ENCODE results near the gene TOX2. TPM values are rescaled to one million over a fixed set of nuclear protein-coding genes. Genes with fewer than 3 reads are reported as not detected.
A peak's percentile ranks its signal among the peaks of the same experiment; 100 is the strongest.

The TOX2 gene
- total RNA-seq, 3 donors from 2014 or later = 0.66 to 1.1 (median 0.87) TPM

DNA sequence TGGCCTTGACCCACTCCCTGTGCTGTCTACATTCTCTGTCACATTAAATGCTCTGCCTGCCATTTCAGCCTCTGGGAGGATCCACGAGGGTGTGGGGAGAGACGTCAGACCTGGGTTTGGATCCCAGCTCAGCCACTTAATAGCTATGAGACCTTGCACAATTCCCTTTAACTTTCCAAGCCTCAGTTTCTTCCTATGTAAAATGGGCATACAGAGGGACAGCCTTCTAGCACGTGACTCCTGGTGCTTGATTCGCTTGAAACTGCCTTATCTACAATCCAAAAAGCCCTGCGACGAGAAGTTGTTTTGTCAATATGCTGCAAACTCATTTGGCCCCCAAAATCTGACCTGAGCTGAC, 40.0 kb downstream of the TOX2 start:
- peaks cover 89% of the 10 kb centered on the region for H3K4me1 Mint-ChIP-seq (ENCODE audit: low read depth)
- H3K4me3 Mint-ChIP-seq = peak overlapping the region; percentile 33
- ATAC-seq (no peak), DNase-seq (no peak)
- H3K27me3 Mint-ChIP-seq (ENCODE audit: low read depth) = peaks cover 8% of the 10 kb centered on the region
- no peaks in the 10 kb centered on the region for H3K36me3 Mint-ChIP-seq (ENCODE audit: insufficient read depth)
- no peaks in the 10 kb centered on the region for H3K9me3 Mint-ChIP-seq

DNA sequence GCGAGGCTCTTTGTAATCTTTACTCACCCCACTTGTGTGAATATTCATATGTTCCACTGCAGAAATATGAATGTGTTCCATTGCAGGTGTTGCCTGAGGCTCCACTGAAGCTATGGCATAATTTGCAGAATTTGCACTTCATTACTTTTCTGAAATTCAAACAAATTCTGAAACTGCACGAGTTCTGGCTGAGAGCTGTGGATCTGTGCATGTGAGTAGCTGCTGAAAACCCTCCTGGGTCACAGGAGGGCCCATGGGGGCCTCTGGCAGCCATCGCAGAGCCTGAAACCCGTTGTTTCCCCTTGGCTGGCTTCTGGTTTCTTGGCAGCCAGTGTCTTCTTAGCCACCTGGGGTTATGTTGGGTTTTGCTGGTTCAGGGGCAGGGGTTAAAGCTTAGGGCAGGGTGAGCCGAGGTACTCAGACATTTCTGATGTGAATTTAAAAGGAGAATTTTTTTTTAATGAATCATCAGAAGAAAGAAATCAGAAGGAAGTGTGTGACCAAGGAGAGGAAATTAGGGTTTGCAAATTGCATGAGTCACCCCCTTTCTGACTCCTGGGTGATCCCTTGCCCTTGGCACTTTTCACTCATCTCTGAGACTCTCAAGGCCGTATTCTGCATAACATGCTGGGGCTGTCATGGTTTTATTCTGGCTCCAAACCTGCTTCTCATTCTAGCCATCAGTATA, 40.6 kb downstream of the TOX2 start:
- ATAC-seq (peak; percentile 96 to 97), DNase-seq (peak; percentile 47)
- no peaks in the 10 kb centered on the region for H3K9me3 Mint-ChIP-seq
- H3K27me3 Mint-ChIP-seq (ENCODE audit: low read depth) = peaks cover 8% of the 10 kb centered on the region
- H3K36me3 Mint-ChIP-seq (ENCODE audit: insufficient read depth) = no peaks in the 10 kb centered on the region
- H3K4me1 Mint-ChIP-seq (ENCODE audit: low read depth) = peaks cover 89% of the 10 kb centered on the region
- peak overlapping the region; percentile 33 for H3K4me3 Mint-ChIP-seq

- H3K36me3 Mint-ChIP-seq (ENCODE audit: insufficient read depth) = no peaks in the 10 kb centered on the region
- no peak for DNase-seq
- peaks cover 89% of the 10 kb centered on the region for H3K4me1 Mint-ChIP-seq (ENCODE audit: low read depth)
- H3K4me3 Mint-ChIP-seq = peak overlapping the region; percentile 48
- H3K27me3 Mint-ChIP-seq (ENCODE audit: low read depth) = peaks cover 8% of the 10 kb centered on the region
- no peaks in the 10 kb centered on the region for H3K9me3 Mint-ChIP-seq
- ATAC-seq = no peak
Measured at GRCh38 chr20:43955750-43956191, 41.1 kb downstream of the TOX2 start.

GRCh38 chr20:43957392-43957791, 42.7 kb downstream of the TOX2 start:
- Mint-ChIP-seq H3K9me3 (no peaks in the 10 kb centered on the region), H3K36me3 (ENCODE audit: insufficient read depth) (no peaks in the 10 kb centered on the region), H3K27me3 (ENCODE audit: low read depth) (peaks cover 8% of the 10 kb centered on the region), H3K4me3 (no peak overlapping the region), H3K4me1 (ENCODE audit: low read depth) (peaks cover 88% of the 10 kb centered on the region)
- ATAC-seq (no peak), DNase-seq (no peak)

DNA sequence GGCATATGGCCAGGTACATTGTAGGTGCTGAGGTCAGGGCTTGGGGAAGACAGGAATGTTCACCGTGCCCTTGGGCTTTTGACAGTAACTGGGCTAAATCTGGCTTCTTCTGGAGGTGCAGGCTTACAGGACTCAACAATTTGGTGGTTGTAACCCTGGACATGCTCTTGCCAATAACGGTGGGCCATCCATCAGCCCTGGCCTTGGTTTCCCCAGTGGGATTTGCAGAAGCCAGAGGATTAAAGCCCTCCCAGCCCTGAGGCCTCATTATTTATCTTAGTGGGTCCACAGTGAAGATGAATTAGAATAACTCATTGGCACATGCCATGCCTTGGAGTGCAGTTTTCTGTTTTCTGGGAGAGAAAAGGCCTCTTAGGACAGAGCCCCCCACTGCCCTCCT, 44.0 kb downstream of the TOX2 start:
- Mint-ChIP-seq H3K27me3 (ENCODE audit: low read depth) (peaks cover 1% of the 10 kb centered on the region), H3K4me3 (no peak overlapping the region), H3K9me3 (no peaks in the 10 kb centered on the region), H3K36me3 (ENCODE audit: insufficient read depth) (no peaks in the 10 kb centered on the region), H3K4me1 (ENCODE audit: low read depth) (peaks cover 82% of the 10 kb centered on the region)
- no peak for DNase-seq
- ATAC-seq = no peak

DNA sequence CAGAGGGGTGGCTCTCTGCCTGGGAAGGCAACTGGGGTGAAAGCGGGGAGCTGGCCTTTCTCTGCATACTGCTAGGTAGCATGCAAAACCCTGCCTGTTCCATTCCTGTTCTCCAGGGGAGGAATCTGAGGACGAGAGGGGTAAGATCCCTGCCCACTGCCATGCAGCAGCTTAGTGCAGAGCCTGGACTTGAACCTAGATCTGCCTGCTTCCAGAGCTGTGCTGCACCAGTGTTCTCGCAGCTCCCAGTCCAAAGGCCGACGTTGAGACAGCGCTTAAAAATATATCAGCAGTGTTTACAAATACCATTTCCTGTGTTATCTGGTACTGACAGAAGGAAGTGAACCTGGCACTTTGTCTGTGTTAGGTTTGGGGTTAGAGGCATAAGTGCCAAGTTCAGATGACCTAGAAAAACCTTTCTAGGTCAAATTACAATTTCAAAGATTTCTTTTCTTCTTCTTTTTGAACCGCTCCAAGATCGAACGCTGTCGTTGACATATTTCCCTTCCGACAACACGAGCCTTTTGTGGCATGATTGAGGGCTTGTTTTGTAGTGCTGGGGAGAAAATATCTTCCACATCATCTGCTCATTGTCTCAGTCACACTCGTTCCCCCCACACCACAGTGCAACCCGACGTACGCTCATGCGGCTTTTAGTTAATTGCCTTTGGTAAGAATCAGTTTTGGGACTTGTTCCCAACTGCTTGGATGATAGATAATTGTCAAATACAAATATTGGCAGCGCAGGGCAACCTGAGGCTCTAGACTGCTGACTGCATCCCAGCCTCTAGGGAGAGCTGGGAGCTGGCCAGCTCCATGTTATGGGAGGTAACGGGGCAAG, 44.6 kb downstream of the TOX2 start:
- H3K9me3 Mint-ChIP-seq = no peaks in the 10 kb centered on the region
- H3K4me1 Mint-ChIP-seq (ENCODE audit: low read depth) = peaks cover 76% of the 10 kb centered on the region
- H3K27me3 Mint-ChIP-seq (ENCODE audit: low read depth) = peaks cover 2% of the 10 kb centered on the region
- DNase-seq = no peak
- peak overlapping the region; percentile 66 for H3K4me3 Mint-ChIP-seq
- no peaks in the 10 kb centered on the region for H3K36me3 Mint-ChIP-seq (ENCODE audit: insufficient read depth)
- no peak for ATAC-seq

DNA sequence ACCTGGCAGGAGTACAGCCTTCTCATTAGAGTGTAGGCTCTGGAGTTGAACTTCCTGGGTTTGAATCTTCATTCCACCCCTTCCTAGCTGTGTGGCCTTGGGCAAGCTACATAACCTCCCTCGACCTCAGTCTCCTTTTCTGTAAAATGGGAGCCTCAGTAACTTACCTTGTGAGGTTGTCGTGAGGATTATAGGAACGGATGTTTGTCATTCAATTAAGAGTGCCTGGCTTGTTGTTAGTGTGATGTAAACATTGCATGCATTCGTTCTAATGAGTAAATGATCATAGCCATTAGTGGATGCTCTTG, 45.2 kb downstream of the TOX2 start:
- H3K9me3 Mint-ChIP-seq = no peaks in the 10 kb centered on the region
- H3K27me3 Mint-ChIP-seq (ENCODE audit: low read depth) = peaks cover 2% of the 10 kb centered on the region
- peaks cover 70% of the 10 kb centered on the region for H3K4me1 Mint-ChIP-seq (ENCODE audit: low read depth)
- no peak for ATAC-seq
- no peaks in the 10 kb centered on the region for H3K36me3 Mint-ChIP-seq (ENCODE audit: insufficient read depth)
- DNase-seq = no peak
- peak overlapping the region; percentile 66 for H3K4me3 Mint-ChIP-seq

DNA sequence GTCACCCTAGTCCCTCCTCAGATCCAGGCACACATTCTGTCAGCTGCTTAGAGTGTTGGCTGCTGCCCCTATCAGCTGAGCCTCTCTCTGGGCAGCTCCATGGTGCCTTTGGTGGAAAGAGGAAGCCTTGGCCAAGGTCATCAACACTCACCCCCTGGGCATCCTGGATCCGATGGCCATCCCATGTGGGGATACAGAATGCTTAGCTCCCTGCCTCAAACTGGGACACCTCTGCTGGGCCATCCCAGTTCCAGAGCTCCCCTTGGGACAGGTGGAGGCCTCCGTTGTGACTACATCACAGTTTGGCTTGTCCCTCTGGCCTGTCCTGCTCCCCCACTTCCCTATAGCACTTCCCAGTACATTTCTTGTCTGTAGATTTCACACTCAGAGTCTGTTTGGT, 45.6 kb downstream of the TOX2 start:
- Mint-ChIP-seq H3K27me3 (ENCODE audit: low read depth) (peaks cover 2% of the 10 kb centered on the region), H3K4me1 (ENCODE audit: low read depth) (peaks cover 66% of the 10 kb centered on the region), H3K4me3 (no peak overlapping the region), H3K36me3 (ENCODE audit: insufficient read depth) (no peaks in the 10 kb centered on the region), H3K9me3 (no peaks in the 10 kb centered on the region)
- ATAC-seq (no peak), DNase-seq (no peak)

DNA sequence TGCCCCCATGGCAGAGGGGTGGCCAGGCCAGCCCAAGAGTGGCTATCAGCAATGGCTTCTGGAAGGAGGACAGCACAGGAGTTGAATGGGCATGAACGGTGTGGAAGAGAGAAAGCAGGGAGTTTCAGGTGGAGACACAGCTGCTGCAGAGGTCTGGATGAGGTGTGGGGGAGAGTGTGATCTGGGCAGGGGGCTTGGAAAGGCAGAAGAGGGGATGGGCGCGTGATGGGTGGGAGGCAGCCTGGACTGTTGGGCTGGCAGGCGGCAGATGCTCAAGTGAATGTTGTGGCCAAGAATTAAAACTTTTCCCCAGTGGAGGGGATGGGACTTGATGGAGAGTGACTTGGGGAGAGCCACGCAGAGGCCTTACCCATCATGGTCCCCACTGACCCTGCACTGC, 46.5 kb downstream of the TOX2 start:
- Mint-ChIP-seq H3K36me3 (ENCODE audit: insufficient read depth) (no peaks in the 10 kb centered on the region), H3K4me1 (ENCODE audit: low read depth) (peaks cover 58% of the 10 kb centered on the region), H3K9me3 (no peaks in the 10 kb centered on the region), H3K27me3 (ENCODE audit: low read depth) (peaks cover 2% of the 10 kb centered on the region), H3K4me3 (no peak overlapping the region)
- DNase-seq (no peak), ATAC-seq (no peak)

GRCh38 chr20:43961541-43962471, 47.2 kb downstream of the TOX2 start:
- DNase-seq (no peak), ATAC-seq (no peak)
- Mint-ChIP-seq H3K4me3 (no peak overlapping the region), H3K36me3 (ENCODE audit: insufficient read depth) (no peaks in the 10 kb centered on the region), H3K27me3 (ENCODE audit: low read depth) (peaks cover 2% of the 10 kb centered on the region), H3K4me1 (ENCODE audit: low read depth) (peaks cover 53% of the 10 kb centered on the region), H3K9me3 (no peaks in the 10 kb centered on the region)

- Mint-ChIP-seq H3K4me1 (ENCODE audit: low read depth) (peaks cover 48% of the 10 kb centered on the region), H3K4me3 (no peak overlapping the region), H3K36me3 (ENCODE audit: insufficient read depth) (no peaks in the 10 kb centered on the region), H3K9me3 (no peaks in the 10 kb centered on the region), H3K27me3 (ENCODE audit: low read depth) (peaks cover 2% of the 10 kb centered on the region)
- DNase-seq = no peak
- ATAC-seq = no peak
Measured at GRCh38 chr20:43962530-43962929, 47.9 kb downstream of the TOX2 start.

GRCh38 chr20:43963233-43963632, 48.6 kb downstream of the TOX2 start:
- H3K27me3 Mint-ChIP-seq (ENCODE audit: low read depth) = peaks cover 2% of the 10 kb centered on the region
- H3K4me3 Mint-ChIP-seq = no peak overlapping the region
- no peaks in the 10 kb centered on the region for H3K9me3 Mint-ChIP-seq
- ATAC-seq (no peak), DNase-seq (no peak)
- H3K4me1 Mint-ChIP-seq (ENCODE audit: low read depth) = peaks cover 43% of the 10 kb centered on the region
- H3K36me3 Mint-ChIP-seq (ENCODE audit: insufficient read depth) = no peaks in the 10 kb centered on the region

GRCh38 chr20:43963872-43964791, 49.5 kb downstream of the TOX2 start:
- Mint-ChIP-seq H3K4me1 (ENCODE audit: low read depth) (peaks cover 37% of the 10 kb centered on the region), H3K4me3 (peak overlapping the region; percentile 19), H3K9me3 (no peaks in the 10 kb centered on the region), H3K36me3 (ENCODE audit: insufficient read depth) (no peaks in the 10 kb centered on the region), H3K27me3 (ENCODE audit: low read depth) (peaks cover 2% of the 10 kb centered on the region)
- peak; percentile 34 for DNase-seq
- ATAC-seq = peak; percentile 65 to 67

Measured in activated T-cell treated with anti-CD3 and anti-CD28 coated beads, Interleukin-2, amount 50 U/mL, for 4 hours (primary cell).